K562 (cell line): ENCODE results near the gene ECE2. TPM values are rescaled to one million over a fixed set of nuclear protein-coding genes. Genes with fewer than 3 reads are reported as not detected.

ENCODE experiments used
- ATF2 ChIP-seq: sonication (generic); formaldehyde crosslinking; IDR thresholded peaks from 2 replicates; pipeline ENCODE4 v1.8.1; 2022; ENCODE audit warnings: missing genetic modification reagents
- CBFB ChIP-seq: sonication (generic); formaldehyde crosslinking; IDR thresholded peaks from 2 replicates; pipeline ENCODE4 v1.4.0; 2020; ENCODE audit warnings: mild to moderate bottlenecking, missing genetic modification reagents
- GATAD2A ChIP-seq: fragments of 450-650 bp; IDR thresholded peaks from 2 replicates; pipeline ENCODE4 v1.6.1; 2017
- ILK ChIP-seq: fragments of 450-650 bp; IDR thresholded peaks from 2 replicates; pipeline ENCODE4 v1.6.1; 2016; ENCODE audit warnings: missing genetic modification characterization, low read depth, mild to moderate bottlenecking, missing compliant biosample characterization, moderate library complexity, borderline replicate concordance
- LCOR ChIP-seq: sonication (generic); formaldehyde crosslinking; IDR thresholded peaks from 2 replicates; pipeline ENCODE4 v1.8.0; 2022; ENCODE audit warnings: mild to moderate bottlenecking, missing genetic modification reagents
- MAFK ChIP-seq: IDR thresholded peaks from 2 replicates; pipeline ENCODE4 v1.6.1; 2011; ENCODE audit warnings: low read length, improper control_type of control experiment
- PCBP1 ChIP-seq: fragments of 200-400 bp; formaldehyde crosslinking; IDR thresholded peaks from 2 replicates; pipeline ENCODE4 v1.6.1; 2018; ENCODE audit warnings: mild to moderate bottlenecking, low read depth, low read length; ENCODE audit not compliant: poor library complexity, severe bottlenecking
- PCBP2 ChIP-seq: fragments of 200-400 bp; formaldehyde crosslinking; IDR thresholded peaks from 2 replicates; pipeline ENCODE4 v1.6.1; 2018; ENCODE audit warnings: low read length, low read depth, mild to moderate bottlenecking, moderate library complexity; ENCODE audit not compliant: poor library complexity, severe bottlenecking
- PHF8 ChIP-seq: fragments of 200-600 bp; sonication (generic); IDR thresholded peaks from 2 replicates; pipeline ENCODE4 v1.6.1; 2012; ENCODE audit warnings: mixed run types, mild to moderate bottlenecking, inconsistent platforms, low read length, moderate library complexity, borderline replicate concordance
- RBBP5 ChIP-seq: fragments of 200-600 bp; sonication (generic); IDR thresholded peaks from 2 replicates; pipeline ENCODE4 v1.6.1; 2012; ENCODE audit warnings: borderline replicate concordance, mild to moderate bottlenecking, low read length, control low read depth, inconsistent platforms; ENCODE audit not compliant: insufficient read depth, poor library complexity, severe bottlenecking
- SMARCA4 ChIP-seq: fragments of 450-650 bp; IDR thresholded peaks from 2 replicates; pipeline ENCODE4 v1.6.1; 2016
- SP2 ChIP-seq: IDR thresholded peaks from 2 replicates; pipeline ENCODE4 v1.6.1; 2011; ENCODE audit warnings: mild to moderate bottlenecking, low read depth, low read length, moderate library complexity; ENCODE audit not compliant: poor library complexity, severe bottlenecking; ENCODE audit errors: extremely low read depth
- TSC22D4 ChIP-seq: fragments of 450-650 bp; IDR thresholded peaks from 2 replicates; pipeline ENCODE4 v1.6.1; 2016; ENCODE audit warnings: missing genetic modification characterization, missing biosample characterization, control low read depth
- ZNF12 ChIP-seq: sonication (generic); formaldehyde crosslinking; IDR thresholded peaks from 2 replicates; pipeline ENCODE4 v1.4.0; 2020; ENCODE audit warnings: mild to moderate bottlenecking, missing genetic modification reagents
- ZNF175 ChIP-seq: fragments of 200-800 bp; sonication (Bioruptor generic); IDR thresholded peaks from 2 replicates; pipeline ENCODE4 v1.6.1; 2016; ENCODE audit warnings: low read depth, mild to moderate bottlenecking, missing genetic modification characterization, missing compliant biosample characterization
- ZNF77 ChIP-seq: fragments of 250-450 bp; sonication (Bioruptor Pico); IDR thresholded peaks from 2 replicates; pipeline ENCODE4 v1.5.0; 2020
- polyA plus RNA-seq, 8 experiments: library from polyadenylated mRNA; depleted of rRNA in 4 of 8; stranded (reverse) in 5 of 8; unstranded in 3 of 8; fragments of >200 nt; fragmentation: Nextera tagmentation in 2 of 8; fragmentation: Illumina TruSeq in 1 of 8; extraction: Ambion mirVana in 2 of 8; extraction: Trizol in 1 of 8; gene quantifications; 2 replicates each; pipeline versions ENCODE4 v1.2.1 to v1.2.3, GENCODE V29; 2011 to 2014; ENCODE audit warnings: inconsistent platforms in 1 of 8, missing spikeins in 1 of 8
- total RNA-seq, 7 experiments: library from RNA; depleted of rRNA in 6 of 7; stranded (reverse); fragments of >200 nt in 6 of 7; fragmentation: Illumina TruSeq in 2 of 7; extraction: Trizol in 2 of 7; gene quantifications; 2 replicates each; pipeline versions ENCODE4 v1.2.1 to v1.2.3, GENCODE V29; 2011 to 2021; ENCODE audit warnings: low replicate concordance in 1 of 7
- TF ChIP-seq, protein P1 (sequence below): fragments of 250-450 bp; sonication (Bioruptor Pico); IDR thresholded peaks from 2 replicates; pipeline ENCODE4 v1.8.0; 2021; ENCODE audit warnings: moderate library complexity, mild to moderate bottlenecking, inconsistent platforms
- TF ChIP-seq, protein P2 (sequence below), 2 experiments: fragments of 450-650 bp; formaldehyde crosslinking in 1 of 2; IDR thresholded peaks; 2 replicates each; pipeline versions ENCODE4 v1.4.0 to v1.6.1; 2014 to 2020; ENCODE audit warnings: mild to moderate bottlenecking in 2 of 2, borderline replicate concordance in 1 of 2, low read depth in 1 of 2

The ECE2 gene
- total and polyA plus RNA-seq, 9 of the 15 experiments (the other 6 are each of a cell fraction or from before 2014, with no cell fraction given), result not detected

DNA sequence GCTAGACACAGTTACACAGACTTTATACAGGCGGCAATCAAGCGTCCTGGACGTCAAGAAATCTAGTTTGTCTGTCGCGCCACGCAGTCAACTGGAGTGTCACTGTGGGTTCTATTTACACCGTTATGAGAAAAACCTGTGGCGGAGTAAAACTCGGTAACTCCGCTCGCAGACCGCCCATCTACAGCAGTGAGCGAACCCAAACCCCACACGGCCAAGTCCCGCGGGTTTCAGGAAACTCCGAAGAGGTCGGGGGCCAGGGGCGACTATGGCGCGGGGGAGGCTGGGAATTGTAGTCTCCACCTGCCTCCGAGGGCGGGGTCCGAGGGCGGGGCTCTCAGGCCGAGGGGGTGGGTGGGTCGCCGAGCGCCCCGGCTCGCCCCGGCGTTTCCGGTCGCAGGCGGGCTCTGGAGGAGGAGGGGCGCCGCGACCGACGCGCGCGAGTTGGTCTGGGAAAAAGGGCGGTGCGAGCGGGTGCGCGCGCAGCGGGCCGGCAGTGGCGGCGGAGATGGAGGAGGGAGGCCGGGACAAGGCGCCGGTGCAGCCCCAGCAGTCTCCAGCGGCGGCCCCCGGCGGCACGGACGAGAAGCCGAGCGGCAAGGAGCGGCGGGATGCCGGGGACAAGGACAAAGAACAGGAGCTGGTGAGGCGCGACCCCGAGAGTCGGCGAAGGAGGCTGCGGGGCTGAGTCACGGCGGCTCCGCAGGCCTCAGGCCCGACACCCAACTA lies 23.1 kb downstream of the ECE2 start, which contains the start of gene PSMD2 (continued):
- TF ChIP-seq ILK, result no peak
- no peak for TF ChIP-seq ZNF77 (CRISPR knock-in tag)
- TF ChIP-seq TSC22D4 (tag), result no peak
- TF ChIP-seq GATAD2A, result no peak
- no peak for TF ChIP-seq ATF2
- peak; percentile 40; the same call in 1 of the 2 replicates for TF ChIP-seq ZNF12 (CRISPR knock-in tag)
- TF ChIP-seq PCBP1, result peak; percentile 44
- no peak for TF ChIP-seq PCBP2
- TF ChIP-seq MAFK, result no peak
- TF ChIP-seq, protein P1, sequence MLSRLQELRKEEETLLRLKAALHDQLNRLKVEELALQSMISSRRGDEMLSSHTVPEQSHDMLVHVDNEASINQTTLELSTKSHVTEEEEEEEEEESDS (CRISPR knock-in tag), result no peak
- no peak for TF ChIP-seq ZNF175
- no peak for TF ChIP-seq SP2
- TF ChIP-seq CBFB (CRISPR knock-in tag), result no peak
- peak; percentile 81; the same call in 1 of the 2 replicates for TF ChIP-seq PHF8
- peak; percentile 85 for TF ChIP-seq RBBP5
- TF ChIP-seq, protein P2, sequence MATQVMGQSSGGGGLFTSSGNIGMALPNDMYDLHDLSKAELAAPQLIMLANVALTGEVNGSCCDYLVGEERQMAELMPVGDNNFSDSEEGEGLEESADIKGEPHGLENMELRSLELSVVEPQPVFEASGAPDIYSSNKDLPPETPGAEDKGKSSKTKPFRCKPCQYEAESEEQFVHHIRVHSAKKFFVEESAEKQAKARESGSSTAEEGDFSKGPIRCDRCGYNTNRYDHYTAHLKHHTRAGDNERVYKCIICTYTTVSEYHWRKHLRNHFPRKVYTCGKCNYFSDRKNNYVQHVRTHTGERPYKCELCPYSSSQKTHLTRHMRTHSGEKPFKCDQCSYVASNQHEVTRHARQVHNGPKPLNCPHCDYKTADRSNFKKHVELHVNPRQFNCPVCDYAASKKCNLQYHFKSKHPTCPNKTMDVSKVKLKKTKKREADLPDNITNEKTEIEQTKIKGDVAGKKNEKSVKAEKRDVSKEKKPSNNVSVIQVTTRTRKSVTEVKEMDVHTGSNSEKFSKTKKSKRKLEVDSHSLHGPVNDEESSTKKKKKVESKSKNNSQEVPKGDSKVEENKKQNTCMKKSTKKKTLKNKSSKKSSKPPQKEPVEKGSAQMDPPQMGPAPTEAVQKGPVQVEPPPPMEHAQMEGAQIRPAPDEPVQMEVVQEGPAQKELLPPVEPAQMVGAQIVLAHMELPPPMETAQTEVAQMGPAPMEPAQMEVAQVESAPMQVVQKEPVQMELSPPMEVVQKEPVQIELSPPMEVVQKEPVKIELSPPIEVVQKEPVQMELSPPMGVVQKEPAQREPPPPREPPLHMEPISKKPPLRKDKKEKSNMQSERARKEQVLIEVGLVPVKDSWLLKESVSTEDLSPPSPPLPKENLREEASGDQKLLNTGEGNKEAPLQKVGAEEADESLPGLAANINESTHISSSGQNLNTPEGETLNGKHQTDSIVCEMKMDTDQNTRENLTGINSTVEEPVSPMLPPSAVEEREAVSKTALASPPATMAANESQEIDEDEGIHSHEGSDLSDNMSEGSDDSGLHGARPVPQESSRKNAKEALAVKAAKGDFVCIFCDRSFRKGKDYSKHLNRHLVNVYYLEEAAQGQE (IDR thresholded peaks at IDR 0.05; ENCODE audit: borderline replicate concordance), result no peak
- TF ChIP-seq, protein P2 (CRISPR knock-in tag; IDR thresholded peaks at IDR 0.05; ENCODE audit: low read depth), result 0 out of 2 replicates have a peak, but pooled peaks have one; percentile 68
- TF ChIP-seq LCOR, result 0 out of 2 replicates have a peak, but pooled peaks have one; percentile 83
- no peak for TF ChIP-seq SMARCA4
